Measurements from ENCODE around the gene CNTNAP2. TPM values are rescaled to one million over a fixed set of nuclear protein-coding genes. Genes with fewer than 3 reads are reported as not detected.

The CNTNAP2 gene
- total RNA-seq, 2 experiments from 2014 or later = not detected

DNA sequence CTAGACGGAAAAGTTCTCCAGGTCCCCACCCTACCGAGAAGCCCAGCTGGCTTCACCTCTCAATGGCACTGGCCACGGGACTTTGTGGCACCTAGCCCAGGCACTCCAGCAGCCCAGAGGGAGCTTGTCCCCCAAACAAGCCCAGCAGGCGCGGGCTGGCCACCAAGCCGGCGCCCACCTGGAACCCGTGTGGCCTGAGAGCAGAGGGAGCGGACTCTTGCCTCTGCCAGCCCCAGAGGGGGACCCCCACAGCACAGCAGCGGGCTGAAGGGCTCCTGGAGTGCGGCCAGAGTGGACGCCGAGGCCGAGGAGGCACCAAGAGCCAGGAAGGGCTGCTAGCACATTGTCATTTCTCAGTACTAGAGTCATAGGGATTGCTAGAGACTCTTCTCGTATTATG is 671.4 kb downstream of the CNTNAP2 start:
- no peak for DNase-seq
- Mint-ChIP-seq H3K27me3 (no peaks in the 10 kb centered on the region), H3K36me3 (no peaks in the 10 kb centered on the region), H3K4me3 (no peak overlapping the region), H3K27ac (no peak overlapping the region), H3K4me1 (ENCODE audit: low read depth) (no peaks in the 10 kb centered on the region), H3K9me3 (peaks cover 18% of the 10 kb centered on the region)
- ChIA-PET CTCF (interaction anchor here (0.7 kb wide), 1 partner anchor 1670 kb away, joined by 3 read pairs; no protein-coding TSS in a partner anchor), POLR2A (no interaction called here)
- intact Hi-C loops (cut with micrococcal nuclease) = no loop called here

- ChIA-PET POLR2A (no interaction called here), CTCF (no interaction called here)
Observed at GRCh38 chr7:146791344-146792285, 675.0 kb downstream of the CNTNAP2 start.

DNA sequence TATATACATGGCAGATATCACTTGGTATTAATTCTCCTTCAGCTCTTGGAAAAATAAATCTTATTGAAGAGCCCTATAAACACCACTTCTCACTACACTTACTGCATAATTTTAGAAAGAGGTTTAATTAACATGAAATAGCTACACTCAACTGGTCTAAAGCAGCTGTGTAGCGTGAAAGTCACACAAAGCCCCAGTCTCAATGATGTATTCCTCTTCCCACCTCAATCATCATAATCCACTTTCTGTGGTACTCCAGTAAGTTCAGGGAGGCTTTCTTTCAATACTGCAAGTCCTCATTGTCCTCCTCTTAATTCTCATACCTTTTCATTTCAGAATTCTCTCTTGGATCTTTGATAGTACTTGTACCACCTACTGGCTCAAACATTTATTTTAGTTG is 688.0 kb downstream of the CNTNAP2 start:
- ChIA-PET POLR2A (no interaction called here), CTCF (no interaction called here)
- Mint-ChIP-seq H3K36me3 (no peaks in the 10 kb centered on the region), H3K27ac (no peak overlapping the region), H3K9me3 (peaks cover 24% of the 10 kb centered on the region), H3K27me3 (no peaks in the 10 kb centered on the region), H3K4me1 (ENCODE audit: low read depth) (no peaks in the 10 kb centered on the region), H3K4me3 (no peak overlapping the region)
- DNase-seq = no peak
- intact Hi-C loops (cut with micrococcal nuclease) = no loop called here

More at GRCh38 chr7:146791344-146792285, 675.0 kb downstream of the CNTNAP2 start:
- Mint-ChIP-seq H3K4me1 (ENCODE audit: low read depth) (no peaks in the 10 kb centered on the region), H3K27me3 (no peaks in the 10 kb centered on the region), H3K9me3 (peaks cover 32% of the 10 kb centered on the region), H3K27ac (no peak overlapping the region), H3K4me3 (no peak overlapping the region), H3K36me3 (no peaks in the 10 kb centered on the region)
- DNase-seq = no peak
- intact Hi-C loops (cut with micrococcal nuclease) = no loop called here

- ChIA-PET POLR2A (no interaction called here), CTCF (no interaction called here)
- Mint-ChIP-seq H3K27ac (no peak overlapping the region), H3K4me1 (ENCODE audit: low read depth) (no peaks in the 10 kb centered on the region), H3K27me3 (no peaks in the 10 kb centered on the region), H3K36me3 (no peaks in the 10 kb centered on the region), H3K4me3 (no peak overlapping the region), H3K9me3 (peaks cover 27% of the 10 kb centered on the region)
- no peak for DNase-seq
- intact Hi-C loops (cut with micrococcal nuclease) = no loop called here
Observed at GRCh38 chr7:146805082-146805481, 688.5 kb downstream of the CNTNAP2 start.

GRCh38 chr7:146826329-146826728 is 709.7 kb downstream of the CNTNAP2 start:
- Mint-ChIP-seq H3K4me3 (no peak overlapping the region), H3K27ac (no peak overlapping the region), H3K4me1 (ENCODE audit: low read depth) (no peaks in the 10 kb centered on the region), H3K36me3 (no peaks in the 10 kb centered on the region), H3K27me3 (no peaks in the 10 kb centered on the region), H3K9me3 (peaks cover 14% of the 10 kb centered on the region)
- intact Hi-C loops (cut with micrococcal nuclease) = no loop called here
- ChIA-PET CTCF (no interaction called here), POLR2A (no interaction called here)
- DNase-seq = no peak

DNA sequence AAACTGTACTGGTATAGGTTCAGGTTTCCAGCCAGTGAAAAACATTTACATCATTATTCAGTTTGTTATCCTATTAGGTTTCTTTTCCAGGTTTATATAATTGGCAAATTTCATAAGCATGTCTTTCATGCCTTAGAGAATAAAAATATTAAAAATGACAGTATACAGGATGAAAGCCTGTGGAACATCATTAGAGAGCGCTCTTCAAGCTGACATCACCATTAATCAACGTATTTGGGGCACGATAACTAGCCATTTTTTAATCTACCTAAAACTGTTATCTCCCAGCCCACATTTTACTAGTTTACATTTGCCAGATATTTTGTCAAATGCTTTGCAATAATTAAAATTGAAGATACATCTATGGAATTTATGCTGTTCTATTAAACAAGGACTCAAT is 714.1 kb downstream of the CNTNAP2 start:
- no peak for DNase-seq
- ChIA-PET POLR2A (no interaction called here), CTCF (no interaction called here)
- no peaks in the 10 kb centered on the region for H3K4me1 Mint-ChIP-seq (ENCODE audit: low read depth)
- no peaks in the 10 kb centered on the region for H3K36me3 Mint-ChIP-seq
- no peak overlapping the region for H3K4me3 Mint-ChIP-seq
- peaks cover 2% of the 10 kb centered on the region for H3K9me3 Mint-ChIP-seq
- H3K27me3 Mint-ChIP-seq = no peaks in the 10 kb centered on the region
- intact Hi-C loops (cut with micrococcal nuclease) = no loop called here
- H3K27ac Mint-ChIP-seq = no peak overlapping the region

DNA sequence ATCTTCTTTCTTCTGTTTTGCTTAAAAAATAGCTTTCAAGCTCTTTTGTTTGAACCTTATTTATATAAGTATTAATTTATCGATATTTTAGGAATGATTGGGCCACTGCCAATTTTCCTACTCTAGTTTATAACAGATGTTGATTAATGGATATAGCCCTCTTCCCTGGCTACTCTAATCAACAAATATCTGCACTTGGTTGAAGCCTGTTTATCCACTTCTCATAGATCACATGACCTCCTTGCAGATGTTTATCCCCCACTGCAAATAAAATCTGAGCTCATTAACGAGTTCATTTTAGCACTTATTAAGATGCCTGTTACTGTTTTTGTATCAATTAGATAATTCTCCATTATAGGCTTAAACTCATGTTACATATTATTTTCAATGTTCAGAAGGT is 715.3 kb downstream of the CNTNAP2 start:
- H3K36me3 Mint-ChIP-seq = no peaks in the 10 kb centered on the region
- H3K9me3 Mint-ChIP-seq = peaks cover 3% of the 10 kb centered on the region
- intact Hi-C loops (cut with micrococcal nuclease) = no loop called here
- ChIA-PET CTCF (no interaction called here), POLR2A (no interaction called here)
- no peak overlapping the region for H3K27ac Mint-ChIP-seq
- H3K4me1 Mint-ChIP-seq (ENCODE audit: low read depth) = no peaks in the 10 kb centered on the region
- H3K4me3 Mint-ChIP-seq = no peak overlapping the region
- DNase-seq = no peak
- H3K27me3 Mint-ChIP-seq = no peaks in the 10 kb centered on the region

GRCh38 chr7:146844405-146844804 is 727.8 kb downstream of the CNTNAP2 start:
- CTCF ChIA-PET = no interaction called here

DNA sequence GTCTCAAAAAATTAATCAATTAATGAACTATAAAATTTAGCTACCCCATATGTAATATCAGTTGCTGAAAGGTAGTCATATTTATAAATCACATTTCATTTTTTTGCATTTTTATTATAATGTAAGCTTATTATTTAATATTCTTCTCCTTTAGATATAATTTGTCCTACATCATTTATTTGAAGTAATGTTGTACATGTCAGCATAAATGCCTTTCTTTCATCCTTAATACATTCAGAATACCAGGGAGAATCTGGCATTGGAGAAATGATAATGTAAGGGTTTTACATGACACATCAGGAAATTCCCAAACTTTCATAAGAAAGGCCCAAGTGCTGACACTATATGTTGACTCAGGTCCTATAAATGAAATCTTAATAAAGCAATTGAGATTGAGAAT is 742.1 kb downstream of the CNTNAP2 start:
- POLR2A ChIA-PET = no interaction called here
- Mint-ChIP-seq H3K4me3 (no peak overlapping the region), H3K27me3 (no peaks in the 10 kb centered on the region), H3K36me3 (no peaks in the 10 kb centered on the region), H3K4me1 (ENCODE audit: low read depth) (no peaks in the 10 kb centered on the region), H3K27ac (no peak overlapping the region), H3K9me3 (peaks cover 13% of the 10 kb centered on the region)
- intact Hi-C loops (cut with micrococcal nuclease) = no loop called here
- no peak for DNase-seq
- CTCF ChIA-PET = no interaction called here

More at GRCh38 chr7:146844405-146844804, 727.8 kb downstream of the CNTNAP2 start:
- Mint-ChIP-seq H3K9me3 (peaks cover 10% of the 10 kb centered on the region), H3K36me3 (no peaks in the 10 kb centered on the region), H3K4me3 (no peak overlapping the region), H3K27ac (no peak overlapping the region), H3K4me1 (ENCODE audit: low read depth) (no peaks in the 10 kb centered on the region), H3K27me3 (no peaks in the 10 kb centered on the region)
- POLR2A ChIA-PET = no interaction called here
- DNase-seq = no peak
- intact Hi-C loops (cut with micrococcal nuclease) = no loop called here

DNA sequence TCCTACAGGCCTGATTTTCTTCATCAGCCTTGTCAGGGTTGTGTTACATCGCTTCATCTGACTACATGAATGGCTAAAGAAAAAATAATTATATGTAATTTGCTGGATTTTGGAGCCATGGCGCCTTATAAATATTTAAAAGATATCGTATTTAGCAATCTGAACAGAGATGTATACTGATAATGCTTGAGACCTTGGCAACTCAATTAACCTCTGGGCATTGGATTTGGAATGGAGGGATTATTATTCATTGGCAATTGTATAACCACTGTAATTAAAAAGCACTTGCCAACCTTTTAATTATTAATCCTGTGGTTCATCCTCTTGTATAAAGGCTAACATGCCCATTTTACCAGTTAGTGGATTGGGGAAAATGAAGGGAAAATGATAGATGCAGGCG is 745.1 kb downstream of the CNTNAP2 start:
- no peaks in the 10 kb centered on the region for H3K36me3 Mint-ChIP-seq
- no peak for DNase-seq
- CTCF ChIA-PET = no interaction called here
- H3K4me1 Mint-ChIP-seq (ENCODE audit: low read depth) = no peaks in the 10 kb centered on the region
- H3K27me3 Mint-ChIP-seq = no peaks in the 10 kb centered on the region
- POLR2A ChIA-PET = no interaction called here
- H3K4me3 Mint-ChIP-seq = no peak overlapping the region
- H3K9me3 Mint-ChIP-seq = peaks cover 11% of the 10 kb centered on the region
- intact Hi-C loops (cut with micrococcal nuclease) = no loop called here
- no peak overlapping the region for H3K27ac Mint-ChIP-seq

DNA sequence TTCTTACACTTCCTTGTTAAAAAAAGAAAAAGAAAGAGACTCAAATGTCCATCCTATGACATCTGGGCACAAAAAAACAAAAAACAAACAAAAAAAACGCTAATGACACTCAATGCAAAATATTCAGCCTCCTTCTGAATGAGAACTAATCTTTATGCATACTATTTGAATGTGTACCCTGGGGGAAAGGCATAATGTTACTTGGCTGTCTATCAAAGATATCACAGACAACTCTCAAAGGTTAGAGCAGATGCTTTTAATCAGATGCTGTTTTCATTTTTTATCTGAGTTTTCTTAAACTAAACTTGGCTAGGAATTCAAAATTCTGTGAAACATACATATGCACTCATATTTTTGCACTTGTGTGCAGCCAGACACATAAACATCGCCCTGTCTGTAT is 745.8 kb downstream of the CNTNAP2 start:
- Mint-ChIP-seq H3K4me1 (ENCODE audit: low read depth) (no peaks in the 10 kb centered on the region), H3K27ac (no peak overlapping the region), H3K9me3 (peaks cover 14% of the 10 kb centered on the region), H3K4me3 (no peak overlapping the region), H3K36me3 (no peaks in the 10 kb centered on the region), H3K27me3 (no peaks in the 10 kb centered on the region)
- CTCF ChIA-PET = no interaction called here
- POLR2A ChIA-PET = no interaction called here
- no peak for DNase-seq
- intact Hi-C loops (cut with micrococcal nuclease) = no loop called here

- ChIA-PET POLR2A (no interaction called here), CTCF (no interaction called here)
- intact Hi-C loops (cut with micrococcal nuclease) = no loop called here
- H3K36me3 Mint-ChIP-seq = no peaks in the 10 kb centered on the region
- no peak overlapping the region for H3K4me3 Mint-ChIP-seq
- no peaks in the 10 kb centered on the region for H3K4me1 Mint-ChIP-seq (ENCODE audit: low read depth)
- H3K9me3 Mint-ChIP-seq = peaks cover 10% of the 10 kb centered on the region
- no peak overlapping the region for H3K27ac Mint-ChIP-seq
- no peak for DNase-seq
- H3K27me3 Mint-ChIP-seq = no peaks in the 10 kb centered on the region
Observed at GRCh38 chr7:146864644-146865043, 748.0 kb downstream of the CNTNAP2 start.

- ChIA-PET CTCF (no interaction called here), POLR2A (no interaction called here)
- intact Hi-C loops (cut with micrococcal nuclease) = no loop called here
- Mint-ChIP-seq H3K4me1 (ENCODE audit: low read depth) (no peaks in the 10 kb centered on the region), H3K36me3 (no peaks in the 10 kb centered on the region), H3K9me3 (peaks cover 7% of the 10 kb centered on the region), H3K4me3 (no peak overlapping the region), H3K27me3 (no peaks in the 10 kb centered on the region), H3K27ac (no peak overlapping the region)
- DNase-seq = no peak
Observed at GRCh38 chr7:146865696-146866095, 749.1 kb downstream of the CNTNAP2 start.
